ENCODE results near the gene CLCA2.

Gene CLCA2

GRCh38 chr1:86423873-86424272, at the start of gene CLCA2:
CLCA2 (plus strand) TSS chr1:86424171; CDS start chr1:86424248, 77 bp downstream.
- no peak for DNase-seq

GRCh38 chr1:86375688-86376087, 48.3 kb upstream of the CLCA2 start:
- no peak for DNase-seq

- no peak for DNase-seq
These were observed 46.6 kb upstream of the CLCA2 start for GRCh38 chr1:86377341-86377740.

GRCh38 chr1:86378813-86379212, 45.2 kb upstream of the CLCA2 start:
- DNase-seq, result no peak

GRCh38 chr1:86380257-86380861, 43.6 kb upstream of the CLCA2 start:
- DNase-seq, result peak; percentile 38

GRCh38 chr1:86381223-86381622, 42.7 kb upstream of the CLCA2 start:
- no peak for DNase-seq

- DNase-seq, result no peak
These were observed 41.1 kb upstream of the CLCA2 start for GRCh38 chr1:86382878-86383277.

GRCh38 chr1:86387916-86388627, 35.9 kb upstream of the CLCA2 start:
- no peak for DNase-seq

- DNase-seq, result no peak
These were observed 35.2 kb upstream of the CLCA2 start for GRCh38 chr1:86388777-86389176.

- DNase-seq, result no peak
These were observed 34.7 kb upstream of the CLCA2 start for GRCh38 chr1:86389307-86389706.

- no peak for DNase-seq
These were observed 29.6 kb upstream of the CLCA2 start for GRCh38 chr1:86394416-86394815.

GRCh38 chr1:86395751-86396497, 28.0 kb upstream of the CLCA2 start, which contains the start of gene ODF2L:
ODF2L (minus strand) TSS chr1:86396323; CDS start chr1:86387027, 9,296 bp downstream.
- peak; percentile 92 for DNase-seq

GRCh38 chr1:86396498-86396890, 27.5 kb upstream of the CLCA2 start:
- peak; percentile 10 for DNase-seq

- DNase-seq, result no peak
These were observed 14.5 kb upstream of the CLCA2 start for GRCh38 chr1:86409416-86410021.

- DNase-seq, result no peak
These were observed 13.1 kb upstream of the CLCA2 start for GRCh38 chr1:86410879-86411278.

GRCh38 chr1:86416343-86416742, 7.6 kb upstream of the CLCA2 start:
- DNase-seq, result no peak

- DNase-seq, result peak; percentile 62
These were observed 4.6 kb upstream of the CLCA2 start for GRCh38 chr1:86419277-86419903.

- no peak for DNase-seq
These were observed 2.2 kb upstream of the CLCA2 start for GRCh38 chr1:86421601-86422280.

- DNase-seq, result no peak
These were observed 498 bp upstream of the CLCA2 start for GRCh38 chr1:86423473-86423872.

GRCh38 chr1:86429122-86429725, 5.3 kb downstream of the CLCA2 start:
- no peak for DNase-seq

- peak; percentile 77 for DNase-seq
These were observed 5.9 kb downstream of the CLCA2 start for GRCh38 chr1:86429835-86430234.

GRCh38 chr1:86430376-86430775, 6.4 kb downstream of the CLCA2 start:
- no peak for DNase-seq
